HL-60/S4 treated with phorbol 12-myristate 13-acetate at 8.2 ng/mL for 4 days and 3 days (cell line): ENCODE data around the gene RPL41.
"Not testable (repeated sequence)": the region's sequence is repeated elsewhere in the genome, so short reads cannot be mapped to it uniquely, and the experiment has no call there.

Experiments
- in situ Hi-C: fragments of 300-500 bp; cut with MboI; formaldehyde crosslinking; loops from 2 replicates; pipeline ENCODE4 v1.15.0; 2022; ENCODE audit warnings: low sequenced_read_pairs

Gene RPL41

DNA sequence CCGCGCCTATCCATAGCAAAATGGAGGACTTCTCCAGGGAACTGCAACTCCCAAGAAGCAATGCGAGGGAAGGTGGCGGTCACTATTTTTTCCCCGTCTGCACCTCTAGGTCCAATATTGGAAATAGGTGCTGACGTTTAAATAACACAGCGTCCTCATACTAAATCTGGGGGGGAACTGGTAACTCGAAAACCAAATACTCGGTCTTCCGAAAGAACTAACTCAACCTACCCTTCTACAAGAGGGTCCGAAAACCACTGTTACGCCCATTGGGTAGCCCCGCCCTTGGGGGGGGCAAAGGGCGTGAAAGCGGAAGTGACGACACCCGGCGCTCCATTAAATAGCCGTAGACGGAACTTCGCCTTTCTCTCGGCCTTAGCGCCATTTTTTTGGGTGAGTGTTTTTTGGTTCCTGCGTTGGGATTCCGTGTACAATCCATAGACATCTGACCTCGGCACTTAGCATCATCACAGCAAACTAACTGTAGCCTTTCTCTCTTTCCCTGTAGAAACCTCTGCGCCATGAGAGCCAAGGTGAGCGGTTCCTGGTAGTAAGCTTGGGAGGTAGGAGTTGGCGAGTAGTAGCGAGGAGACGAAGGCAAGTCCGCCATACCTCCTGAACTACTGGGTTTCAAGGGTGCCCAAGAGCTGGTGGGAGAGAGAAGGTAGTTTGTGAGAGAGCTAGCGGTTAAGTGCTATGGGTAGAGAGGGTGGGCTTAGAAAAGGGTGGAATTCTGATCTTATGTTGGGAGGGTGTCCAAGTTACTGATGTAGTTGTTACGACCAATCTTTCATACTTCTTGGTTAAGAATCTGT is at the start of gene RPL41:
Gene RPL41, plus strand, starts transcription at position 367 of the 815 bp plus-strand sequence.
- in situ Hi-C loops: no loop called here

DNA sequence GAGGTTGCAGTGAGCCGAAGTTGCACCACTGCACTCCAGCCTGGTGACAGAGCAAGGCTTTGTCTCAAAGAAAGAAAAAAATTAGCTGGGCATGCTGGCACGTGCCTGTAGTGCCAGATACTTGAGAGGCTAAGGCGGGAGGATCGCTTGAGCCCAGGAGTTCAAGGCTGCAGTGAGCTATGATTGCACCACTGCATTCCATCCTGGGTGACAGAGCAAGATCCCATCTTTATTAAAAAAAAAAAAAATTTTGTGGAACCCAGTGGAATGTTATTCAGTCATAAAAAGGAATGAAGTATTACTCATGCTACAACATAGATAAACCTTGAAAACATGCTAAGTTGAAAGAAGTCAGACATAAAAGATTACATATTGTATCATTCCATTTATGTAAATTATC is 44.8 kb upstream of the RPL41 start:
- in situ Hi-C loops: no loop called here

DNA sequence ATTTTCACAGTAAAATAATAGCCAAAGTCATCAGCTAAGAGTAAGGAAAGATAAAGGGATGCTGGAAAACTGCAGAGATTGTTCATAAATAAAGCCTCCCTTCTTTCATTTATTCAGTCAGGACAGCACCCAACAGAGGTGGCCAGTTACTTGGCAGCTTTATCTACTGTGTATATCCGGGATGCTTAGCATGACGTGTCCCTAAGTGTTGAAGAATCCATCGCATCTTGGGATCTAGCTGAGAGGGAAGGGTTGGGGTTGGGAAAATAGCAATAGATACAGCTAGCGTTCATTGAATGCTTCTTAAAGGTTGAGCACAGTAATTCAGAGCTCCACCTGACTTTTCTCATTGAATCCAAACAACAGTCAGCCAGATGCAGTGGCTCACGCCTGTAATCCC is 42.0 kb upstream of the RPL41 start:
- in situ Hi-C loops: no loop called here

DNA sequence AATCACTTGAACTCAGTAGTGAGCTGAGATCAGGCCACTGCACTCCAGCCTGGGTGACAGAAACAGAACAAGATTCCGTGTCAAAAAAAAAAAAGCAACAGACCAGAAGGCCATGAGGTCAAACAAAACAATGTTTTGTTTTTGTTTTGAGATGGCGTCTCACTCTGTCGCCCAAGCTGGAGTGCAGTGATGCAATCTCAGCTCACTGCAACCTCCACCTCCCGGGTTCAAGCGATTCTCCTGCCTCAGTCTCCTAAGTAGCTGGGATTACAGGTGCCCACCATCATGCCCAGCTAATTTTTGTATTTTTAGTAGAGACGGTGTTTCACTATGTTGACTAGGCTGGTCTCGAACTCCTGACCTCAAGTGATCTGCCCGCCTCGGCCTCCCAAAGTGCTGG is 38.5 kb upstream of the RPL41 start:
- in situ Hi-C loops: not testable (repeated sequence)

DNA sequence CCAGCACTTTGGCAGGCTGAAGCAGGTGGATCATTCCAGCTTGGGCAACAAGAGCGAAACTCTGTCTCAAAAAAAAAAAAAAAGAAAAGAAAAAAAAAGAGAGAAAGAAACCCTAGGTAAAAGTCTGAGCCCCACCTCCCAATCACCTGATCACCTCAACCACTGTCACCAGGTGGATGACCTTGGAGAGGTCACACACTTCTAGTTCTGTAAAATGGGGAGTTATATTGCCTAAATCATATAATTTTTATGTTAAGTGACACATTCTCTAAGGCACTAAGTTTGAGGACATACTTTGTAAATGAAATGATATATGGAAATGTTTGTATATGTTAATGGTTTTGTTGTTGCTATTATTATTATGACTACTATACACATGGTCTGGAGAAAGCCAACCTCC is 38.0 kb upstream of the RPL41 start:
- in situ Hi-C loops: no loop called here

DNA sequence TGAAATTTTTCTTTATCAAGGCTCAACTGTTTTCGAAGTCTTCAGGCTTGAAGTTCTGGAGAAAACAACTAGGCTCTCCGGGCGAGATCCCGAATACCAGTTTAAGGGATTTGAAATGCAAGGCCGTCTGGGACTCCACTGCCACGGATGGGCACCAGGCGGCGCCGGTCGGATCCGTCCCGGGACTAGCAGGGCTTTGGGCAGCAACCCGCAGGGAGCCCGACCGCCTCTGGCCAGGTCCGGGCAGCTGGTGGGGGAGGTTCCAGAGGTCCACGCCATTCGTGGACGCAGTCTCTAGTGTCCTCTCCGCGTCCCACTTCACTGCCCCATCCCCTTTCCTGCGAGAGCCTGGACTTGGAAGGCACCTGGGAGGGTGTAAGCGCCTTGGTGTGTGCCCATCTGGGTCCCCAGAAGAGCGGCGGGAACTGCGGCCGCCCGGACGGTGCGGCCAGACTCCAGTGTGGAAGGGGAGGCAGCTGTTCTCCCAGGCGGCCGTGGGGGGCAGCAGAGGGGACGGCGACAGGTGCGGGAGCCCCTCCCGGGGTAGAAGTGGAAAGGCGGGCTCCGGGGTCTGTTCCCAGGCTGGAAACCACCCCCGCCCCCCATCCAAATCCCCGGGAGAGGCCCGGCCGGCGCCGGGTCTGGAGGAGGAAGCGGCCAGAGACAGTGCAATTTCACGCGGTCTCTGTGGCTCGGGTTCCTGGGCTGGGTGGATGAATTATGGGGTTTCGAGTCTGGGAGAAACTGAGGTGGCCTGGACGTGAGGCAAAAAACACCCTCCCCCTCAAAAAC is 37.3 kb upstream of the RPL41 start:
- in situ Hi-C loops: no loop called here

DNA sequence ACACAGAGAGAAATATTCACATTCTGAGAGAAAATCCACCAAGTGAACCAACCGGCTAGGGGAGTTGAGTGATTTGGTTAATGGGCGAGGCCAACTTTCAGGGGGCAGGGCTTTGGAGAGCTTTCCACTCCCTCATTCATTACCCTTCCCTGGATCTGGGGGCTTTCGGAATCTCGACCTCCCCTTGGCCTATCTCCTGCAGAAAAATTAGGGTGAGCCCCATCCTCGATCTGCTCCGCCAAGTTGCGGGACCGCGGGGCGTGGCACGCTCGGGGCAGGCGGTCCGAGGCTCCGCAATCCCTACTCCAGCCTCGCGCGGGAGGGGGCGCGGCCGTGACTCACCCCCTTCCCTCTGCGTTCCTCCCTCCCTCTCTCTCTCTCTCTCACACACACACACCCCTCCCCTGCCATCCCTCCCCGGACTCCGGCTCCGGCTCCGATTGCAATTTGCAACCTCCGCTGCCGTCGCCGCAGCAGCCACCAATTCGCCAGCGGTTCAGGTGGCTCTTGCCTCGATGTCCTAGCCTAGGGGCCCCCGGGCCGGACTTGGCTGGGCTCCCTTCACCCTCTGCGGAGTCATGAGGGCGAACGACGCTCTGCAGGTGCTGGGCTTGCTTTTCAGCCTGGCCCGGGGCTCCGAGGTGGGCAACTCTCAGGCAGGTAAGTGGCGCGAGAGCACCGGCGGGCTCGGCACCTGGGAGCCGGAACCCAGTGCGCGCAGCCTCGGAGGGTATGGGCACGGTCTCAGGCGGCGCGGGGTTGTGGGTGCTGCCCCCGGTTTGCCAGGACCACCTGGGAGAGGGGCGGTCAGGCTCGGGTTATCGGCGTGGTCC is 36.5 kb upstream of the RPL41 start, which contains the start of gene ERBB3:
Gene ERBB3, plus strand, starts transcription at position 443 of the 833 bp plus-strand sequence. Its CDS starts 136 bp downstream, at position 579.
- in situ Hi-C loops: no loop called here

DNA sequence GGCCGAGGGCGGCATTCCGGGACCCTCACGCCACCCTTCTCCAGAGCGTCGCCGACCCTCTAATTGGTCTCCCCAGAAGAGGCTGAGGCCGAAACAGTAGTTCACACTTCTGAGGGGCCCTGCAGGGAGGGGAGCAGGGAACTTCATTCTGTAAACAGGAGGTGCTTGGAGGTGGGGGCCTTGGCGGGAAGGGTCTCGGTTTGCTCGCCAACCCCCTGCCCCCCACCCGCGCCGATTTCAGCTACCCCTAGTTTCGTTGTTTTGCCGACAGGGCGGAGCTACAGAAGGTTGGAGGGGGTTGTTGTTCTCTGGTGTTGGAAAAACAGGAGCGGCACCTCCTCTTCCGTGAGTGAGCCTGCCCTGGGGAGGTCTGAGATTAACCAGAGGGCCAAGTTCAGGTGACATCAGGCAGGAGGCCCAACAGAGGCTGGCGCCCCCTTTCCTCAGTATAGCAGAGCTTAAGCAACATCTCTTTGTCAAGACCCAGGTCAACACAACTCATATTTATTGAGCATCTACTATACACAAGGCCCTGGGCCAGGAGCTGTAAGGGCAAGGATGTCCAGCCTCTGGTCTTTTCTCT is 35.8 kb upstream of the RPL41 start:
- in situ Hi-C loops: no loop called here

DNA sequence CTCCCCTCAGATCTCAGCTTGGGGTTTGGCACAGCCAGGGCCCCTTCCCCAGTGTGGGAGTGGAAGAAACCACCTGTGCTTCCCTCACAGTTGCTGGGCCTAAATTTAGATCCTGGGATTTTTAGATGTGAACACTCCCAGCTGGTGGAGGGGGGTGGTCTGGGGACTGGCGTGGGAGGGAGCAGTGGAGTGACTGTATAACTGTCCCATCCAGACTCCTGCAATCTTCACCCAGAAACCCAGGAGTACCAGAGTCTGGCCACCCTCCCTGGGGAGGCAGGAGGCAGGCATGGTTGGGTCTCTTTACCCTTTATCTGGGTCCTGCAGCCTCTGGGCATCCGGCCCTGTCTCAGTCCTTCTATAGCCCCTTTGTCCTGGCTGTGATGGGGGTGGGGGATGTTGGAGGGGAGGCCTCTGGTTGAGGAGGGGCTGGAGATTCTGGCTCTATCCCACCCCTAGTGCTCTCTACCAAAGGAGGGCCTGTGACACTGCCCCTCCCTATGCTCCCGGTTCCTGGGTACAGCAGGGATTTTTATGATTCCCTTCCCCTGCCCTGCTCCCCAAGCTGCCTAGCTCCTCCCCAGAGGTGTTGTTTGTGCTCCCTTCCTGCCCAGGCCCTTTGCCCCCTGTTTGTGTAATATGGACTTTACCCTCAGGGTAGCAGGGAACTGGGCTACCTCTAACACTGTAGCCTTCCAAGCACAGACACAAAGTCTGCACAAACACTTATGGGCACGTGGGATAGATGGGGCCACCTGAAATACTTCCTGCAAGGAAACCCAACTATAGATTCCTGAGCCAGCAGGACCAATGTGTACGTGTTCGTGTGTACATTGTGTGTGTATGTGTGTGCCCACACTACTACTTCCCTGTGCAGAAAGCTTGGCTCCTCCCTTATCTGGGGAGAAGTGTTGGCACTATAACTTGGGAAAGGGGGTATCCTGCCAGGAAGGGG is 34.8 kb upstream of the RPL41 start:
- in situ Hi-C loops: no loop called here

DNA sequence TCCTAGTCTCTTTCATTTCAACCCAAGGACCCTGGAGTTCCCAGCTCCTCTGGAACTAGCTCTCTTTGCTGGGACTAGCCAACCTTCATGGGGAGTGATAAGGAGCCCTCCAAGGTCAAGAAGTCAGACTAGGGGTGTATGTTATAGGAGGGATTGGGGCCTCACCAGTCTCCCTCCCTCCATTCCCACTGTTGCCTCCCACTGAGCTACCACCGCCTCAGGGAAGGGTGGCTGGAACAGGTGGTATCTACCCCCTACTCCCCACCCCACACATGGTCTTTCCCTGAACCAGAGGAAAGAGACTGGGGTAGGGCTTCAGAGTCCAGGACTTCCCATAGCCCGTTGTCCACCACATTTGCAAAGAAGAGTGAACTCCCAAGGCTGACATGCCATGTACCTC is 34.1 kb upstream of the RPL41 start:
- in situ Hi-C loops: no loop called here

DNA sequence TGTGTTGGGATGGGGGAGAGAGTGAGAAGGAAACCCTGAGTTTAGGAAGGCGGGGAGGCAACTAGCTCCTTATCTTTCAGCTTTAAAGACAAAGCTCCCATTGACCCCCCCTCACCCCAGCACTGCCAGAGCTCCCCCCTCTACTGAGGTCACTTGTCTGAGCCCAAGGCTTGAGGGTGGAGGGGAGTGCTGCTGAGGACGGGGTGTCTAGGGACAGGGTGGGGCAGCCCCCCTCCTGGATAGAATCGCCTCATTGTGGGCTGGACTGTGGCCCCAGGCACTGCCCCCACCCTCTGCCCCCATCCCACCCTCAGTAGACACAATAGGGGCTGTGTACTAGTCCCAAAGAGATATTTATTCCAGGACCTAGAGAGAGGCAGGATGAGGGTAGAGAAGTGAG is 33.5 kb upstream of the RPL41 start:
- in situ Hi-C loops: no loop called here

DNA sequence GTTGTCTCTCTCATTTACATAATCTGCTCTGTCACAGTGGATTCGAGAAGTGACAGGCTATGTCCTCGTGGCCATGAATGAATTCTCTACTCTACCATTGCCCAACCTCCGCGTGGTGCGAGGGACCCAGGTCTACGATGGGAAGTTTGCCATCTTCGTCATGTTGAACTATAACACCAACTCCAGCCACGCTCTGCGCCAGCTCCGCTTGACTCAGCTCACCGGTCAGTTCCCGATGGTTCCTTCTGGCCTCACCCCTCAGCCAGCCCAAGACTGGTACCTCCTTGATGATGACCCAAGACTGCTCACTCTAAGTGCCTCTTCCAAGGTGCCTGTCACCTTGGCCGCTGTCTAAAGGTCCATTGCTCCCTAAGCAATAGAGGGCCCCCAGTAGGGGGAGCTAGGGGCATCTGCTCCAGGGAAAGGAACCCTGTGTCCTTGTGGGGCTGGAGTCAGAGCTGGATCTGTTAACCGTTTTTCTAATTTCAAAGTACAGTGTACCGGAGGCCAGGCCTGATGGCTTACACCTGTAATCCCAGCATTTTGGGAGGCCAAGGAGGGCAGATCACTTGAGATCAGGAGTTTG is 31.4 kb upstream of the RPL41 start:
- in situ Hi-C loops: no loop called here

DNA sequence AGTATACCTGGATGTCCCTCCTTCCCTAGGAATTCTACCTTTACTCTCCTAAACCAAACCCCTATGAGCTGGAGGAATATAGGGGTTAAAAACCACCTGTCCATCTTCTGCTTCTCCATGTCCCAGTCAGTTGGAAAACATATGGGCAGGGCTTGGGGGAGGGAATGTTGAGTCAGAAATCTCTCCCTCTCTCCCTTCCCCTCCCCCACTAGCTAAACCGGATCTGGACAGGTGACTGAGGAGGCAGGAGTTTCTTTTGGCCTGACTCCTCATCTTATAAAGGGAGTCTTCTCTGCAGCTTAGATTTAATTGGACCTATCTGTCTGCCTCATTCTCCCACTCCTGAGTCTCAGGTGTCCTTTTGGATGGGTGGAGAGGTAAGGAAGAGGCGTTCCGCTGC is 30.3 kb upstream of the RPL41 start:
- in situ Hi-C loops: no loop called here

DNA sequence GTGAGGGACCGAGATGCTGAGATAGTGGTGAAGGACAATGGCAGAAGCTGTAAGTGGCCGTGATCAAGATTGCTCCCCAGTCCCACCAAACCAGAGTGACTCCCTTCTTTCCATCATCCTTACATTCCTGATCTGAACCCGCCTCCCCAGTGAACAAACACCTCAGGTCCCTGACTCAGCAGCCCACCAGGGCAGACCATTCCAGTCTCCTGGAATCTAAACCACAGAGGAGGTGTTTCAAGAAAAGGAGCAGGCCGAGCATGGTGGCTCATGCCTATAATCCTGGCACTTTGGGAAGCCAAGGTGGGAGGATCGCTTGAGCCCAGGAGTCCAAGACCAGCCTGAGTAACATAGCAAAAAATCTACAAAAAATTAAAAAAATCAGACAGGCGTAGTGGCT is 29.8 kb upstream of the RPL41 start:
- in situ Hi-C loops: no loop called here

DNA sequence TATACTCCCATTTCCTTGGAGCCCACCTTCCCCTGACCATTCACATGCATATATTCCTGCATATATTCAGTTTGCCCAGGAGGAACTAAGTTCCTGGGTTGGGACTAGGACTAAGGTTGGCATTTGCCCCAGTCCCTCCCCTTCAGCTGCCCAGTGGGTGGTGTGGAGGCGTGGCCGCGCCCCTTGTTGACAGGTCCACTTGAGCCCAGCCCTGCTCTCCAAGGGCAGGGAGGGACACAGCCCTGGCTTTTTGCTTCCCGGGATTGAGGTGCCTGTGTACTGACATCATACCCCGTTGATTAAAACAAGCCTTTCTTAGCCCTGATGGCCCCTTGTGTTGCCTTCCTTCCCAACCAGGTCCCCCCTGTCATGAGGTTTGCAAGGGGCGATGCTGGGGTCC is 29.2 kb upstream of the RPL41 start:
- in situ Hi-C loops: no loop called here

DNA sequence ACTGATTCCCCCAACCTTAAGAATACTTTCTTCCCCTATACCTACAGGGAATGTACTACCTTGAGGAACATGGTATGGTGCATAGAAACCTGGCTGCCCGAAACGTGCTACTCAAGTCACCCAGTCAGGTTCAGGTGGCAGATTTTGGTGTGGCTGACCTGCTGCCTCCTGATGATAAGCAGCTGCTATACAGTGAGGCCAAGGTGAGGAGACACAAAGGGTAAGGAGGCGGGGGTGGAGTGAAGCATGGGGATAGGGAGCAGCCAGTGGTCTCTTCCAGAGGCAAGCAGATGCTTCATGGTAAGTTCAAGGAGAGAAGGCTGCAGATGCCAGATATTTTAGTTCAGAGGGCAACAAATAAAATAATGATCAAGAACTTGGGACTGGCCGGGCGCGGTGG is 18.7 kb upstream of the RPL41 start:
- in situ Hi-C loops: no loop called here

DNA sequence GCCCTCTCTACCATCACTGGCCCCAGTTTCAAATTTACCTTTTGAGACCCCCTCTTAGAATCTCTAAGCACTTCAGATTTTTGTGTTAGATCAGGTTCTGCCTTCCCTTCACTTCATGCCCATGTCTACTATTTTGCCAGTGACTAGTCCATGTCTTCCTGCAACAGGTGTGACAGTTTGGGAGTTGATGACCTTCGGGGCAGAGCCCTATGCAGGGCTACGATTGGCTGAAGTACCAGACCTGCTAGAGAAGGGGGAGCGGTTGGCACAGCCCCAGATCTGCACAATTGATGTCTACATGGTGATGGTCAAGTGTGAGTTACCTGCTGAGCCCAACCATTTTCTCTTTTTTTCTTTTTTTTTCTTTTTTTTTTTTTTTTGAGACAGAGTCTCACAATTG is 17.8 kb upstream of the RPL41 start:
- in situ Hi-C loops: no loop called here

DNA sequence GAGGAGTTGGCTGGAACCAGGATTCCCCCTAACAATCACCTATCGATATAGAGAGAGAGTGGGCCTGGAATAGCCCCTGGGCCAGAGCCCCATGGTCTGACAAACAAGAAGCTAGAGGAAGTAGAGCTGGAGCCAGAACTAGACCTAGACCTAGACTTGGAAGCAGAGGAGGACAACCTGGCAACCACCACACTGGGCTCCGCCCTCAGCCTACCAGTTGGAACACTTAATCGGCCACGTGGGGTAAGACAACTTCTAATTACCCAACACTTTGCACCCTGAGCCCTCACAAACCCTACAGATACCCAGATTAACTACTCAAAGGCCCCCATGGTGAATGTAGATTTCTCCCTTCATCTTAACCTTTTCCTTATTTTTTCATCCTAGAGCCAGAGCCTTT is 16.6 kb upstream of the RPL41 start:
- in situ Hi-C loops: no loop called here

DNA sequence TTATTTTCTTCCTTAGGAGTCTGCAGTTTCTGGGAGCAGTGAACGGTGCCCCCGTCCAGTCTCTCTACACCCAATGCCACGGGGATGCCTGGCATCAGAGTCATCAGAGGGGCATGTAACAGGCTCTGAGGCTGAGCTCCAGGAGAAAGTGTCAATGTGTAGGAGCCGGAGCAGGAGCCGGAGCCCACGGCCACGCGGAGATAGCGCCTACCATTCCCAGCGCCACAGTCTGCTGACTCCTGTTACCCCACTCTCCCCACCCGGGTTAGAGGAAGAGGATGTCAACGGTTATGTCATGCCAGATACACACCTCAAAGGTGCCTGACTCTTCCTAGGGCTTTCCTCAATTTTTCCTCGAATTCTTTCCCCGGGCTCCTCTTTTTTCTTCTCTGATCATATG is 15.4 kb upstream of the RPL41 start:
- in situ Hi-C loops: no loop called here

DNA sequence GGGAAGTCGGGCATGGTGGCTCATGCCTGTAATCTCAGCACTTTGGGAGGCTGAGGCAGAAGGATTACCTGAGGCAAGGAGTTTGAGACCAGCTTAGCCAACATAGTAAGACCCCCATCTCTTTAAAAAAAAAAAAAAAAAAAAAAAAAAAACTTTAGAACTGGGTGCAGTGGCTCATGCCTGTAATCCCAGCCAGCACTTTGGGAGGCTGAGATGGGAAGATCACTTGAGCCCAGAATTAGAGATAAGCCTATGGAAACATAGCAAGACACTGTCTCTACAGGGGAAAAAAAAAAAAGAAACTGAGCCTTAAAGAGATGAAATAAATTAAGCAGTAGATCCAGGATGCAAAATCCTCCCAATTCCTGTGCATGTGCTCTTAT is 13.8 kb upstream of the RPL41 start:
- in situ Hi-C loops: no loop called here
